Left lung (tissue), 10 donors: Measurements from ENCODE around the gene SERPINB5. TPM values are rescaled to one million over a fixed set of nuclear protein-coding genes. Genes with fewer than 3 reads are reported as not detected.

ENCODE experiments used
- ATAC-seq: fragments of 200-7000 bp; cut with Tn5 transposase; one replicate; pipeline ENCODE4 v1.9.1; 2020; ENCODE audit warnings: moderate library complexity
- DNase-seq, 4 donors: peaks; one replicate each; pipeline ENCODE4 v3.0.0-alpha.2; 2013 to 2020
- H3K27ac ChIP-seq, 2 donors: fragments of 200-600 bp; sonication (generic) in 1 of 2; one replicate each; pipeline versions ENCODE4 v1.5.0 to v1.8.0; 2020 to 2021
- H3K27me3 ChIP-seq, 2 donors: fragments of 200-600 bp; sonication (generic) in 1 of 2; one replicate each; pipeline versions ENCODE4 v1.5.0 to v1.8.0; 2020 to 2021
- H3K36me3 ChIP-seq, 2 donors: fragments of 200-600 bp; sonication (generic) in 1 of 2; one replicate each; pipeline versions ENCODE4 v1.5.0 to v1.8.0; 2020 to 2021
- H3K4me1 ChIP-seq, 2 donors: fragments of 200-600 bp; one replicate each; pipeline ENCODE4 v1.8.0; 2021
- H3K4me3 ChIP-seq, 2 donors: fragments of 200-600 bp; sonication (generic) in 1 of 2; one replicate each; pipeline versions ENCODE4 v1.5.0 to v1.8.0; 2020 to 2021; ENCODE audit warnings: mild to moderate bottlenecking in 1 of 2
- H3K9me3 ChIP-seq, 2 donors: fragments of 200-600 bp; sonication (generic) in 1 of 2; one replicate each; pipeline versions ENCODE4 v1.5.0 to v1.8.0; 2020 to 2021
- CTCF ChIP-seq, 2 donors: fragments of 200-600 bp; sonication (generic) in 1 of 2; IDR thresholded peaks; one replicate each; pipeline versions ENCODE4 v1.5.0 to v1.8.0; 2021; ENCODE audit warnings: antibody characterized with exemption in 2 of 2
- intact Hi-C, 2 donors: fragments of 100-400 bp; cut with DNase I; formaldehyde crosslinking; loops; one replicate each; pipeline versions ENCODE4 v1.11.2 to v1.14.2; 2022
- polyA plus RNA-seq, 6 donors: library from polyadenylated mRNA; unstranded; fragments of 120-200 nt; gene quantifications; one replicate each; pipeline ENCODE4 v1.2.1, GENCODE V29; 2013; ENCODE audit not compliant: insufficient read length in 6 of 6
- total RNA-seq, 2 donors: library from RNA; stranded (reverse); fragmentation: NEBNext Ultra II Directional; extraction: Animal tissue kit (Norgen Biotek cat#: 25700); gene quantifications; one replicate each; pipeline ENCODE4 v1.2.1, GENCODE V29; 2021
- donor health status: DM: no; HTN: yes; CAD: no.
- donor health status: DM: no; HTN: no; CAD: no.

The SERPINB5 gene
- total and polyA plus RNA-seq, 8 donors = 0.34 TPM; not detected in 7

DNA sequence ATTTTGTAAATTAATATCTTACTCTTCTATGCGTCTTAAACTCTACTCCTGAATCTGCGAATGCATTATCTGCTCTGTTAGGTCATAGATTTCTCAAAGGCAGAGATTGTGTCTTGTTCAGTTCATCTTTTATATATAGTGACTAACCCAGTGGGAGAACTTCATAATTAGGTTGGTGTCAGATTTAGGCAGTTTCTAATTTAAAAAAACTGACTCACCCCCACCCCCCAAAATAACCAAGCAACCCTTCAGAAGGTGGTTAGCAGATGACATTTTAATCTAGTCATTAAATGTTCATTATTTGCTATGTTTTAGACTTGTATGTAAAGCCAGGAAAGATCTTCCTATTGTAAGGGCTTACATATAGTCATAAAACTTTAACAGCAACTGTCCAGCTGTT lies 75.8 kb downstream of the SERPINB5 start:
- no peak overlapping the region for H3K4me3 ChIP-seq
- no peak for TF ChIP-seq CTCF (IDR thresholded peaks at IDR 0.05)
- no peaks in the 10 kb centered on the region for H3K36me3 ChIP-seq
- intact Hi-C loops = no loop called here
- DNase-seq (no peak), ATAC-seq (no peak)
- no peaks in the 10 kb centered on the region for H3K9me3 ChIP-seq
- no peaks in the 10 kb centered on the region for H3K27me3 ChIP-seq
- H3K27ac ChIP-seq = no peak overlapping the region
- peaks cover 0 to 4% of the 10 kb centered on the region in 2 donors for H3K4me1 ChIP-seq

DNA sequence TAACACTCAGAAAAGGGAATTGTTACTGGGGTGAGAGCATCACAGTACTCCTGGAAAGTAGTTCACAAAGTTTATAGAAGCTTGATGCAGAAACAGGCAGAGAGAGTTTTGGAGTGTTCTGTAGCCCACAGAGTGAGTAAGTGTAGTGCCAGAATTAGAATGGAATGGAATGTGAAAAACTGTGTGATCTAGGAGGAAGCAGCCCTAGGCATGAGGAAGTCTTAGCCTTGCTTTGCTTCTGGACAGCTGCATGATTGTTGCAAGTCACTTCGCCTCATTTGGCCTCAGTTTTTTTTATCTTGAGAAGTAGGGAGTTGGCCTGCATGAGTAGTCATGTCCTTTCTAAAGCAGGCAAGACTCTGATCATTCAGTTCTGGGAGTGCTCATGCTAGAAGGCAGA lies 76.3 kb downstream of the SERPINB5 start:
- no peak for TF ChIP-seq CTCF (IDR thresholded peaks at IDR 0.05)
- ATAC-seq (peak; percentile 97), DNase-seq (peak in 2 of 4 donors; percentile 3 to 35)
- H3K9me3 ChIP-seq = no peaks in the 10 kb centered on the region
- H3K27ac ChIP-seq = peak overlapping the region in 1 of 2 donors; percentile 8
- no peaks in the 10 kb centered on the region for H3K27me3 ChIP-seq
- H3K4me1 ChIP-seq = peaks cover 0 to 4% of the 10 kb centered on the region in 2 donors
- intact Hi-C loops = no loop called here
- no peak overlapping the region for H3K4me3 ChIP-seq
- no peaks in the 10 kb centered on the region for H3K36me3 ChIP-seq

Other genes with a start within 250 kb of the SERPINB5 start
- gene BCL2, start 157.2 kb upstream of the SERPINB5 start, total RNA-seq = 1 to 10 TPM; 6.3 to 8.7 TPM
- 10 to 100 TPM in 5 of 6 donors, 1 to 10 TPM in 1; 9.9 to 11.3 (median 11.0) TPM for gene BCL2, start 157.2 kb upstream of the SERPINB5 start, polyA plus RNA-seq
- gene KDSR, start 109.8 kb upstream of the SERPINB5 start, total RNA-seq = 10 to 100 TPM; 62.5 to 70.2 TPM
- 10 to 100 TPM; 41.1 to 44.1 (median 42.0) TPM for gene KDSR, start 109.8 kb upstream of the SERPINB5 start, polyA plus RNA-seq
- gene VPS4B, start 54.5 kb upstream of the SERPINB5 start, total RNA-seq = 10 to 100 TPM; 57.0 to 71.4 TPM
- 10 to 100 TPM; 48.2 to 55.9 (median 53.1) TPM for gene VPS4B, start 54.5 kb upstream of the SERPINB5 start, polyA plus RNA-seq
- gene SERPINB12, start 65.4 kb downstream of the SERPINB5 start, total RNA-seq = not detected
- gene SERPINB12, start 65.4 kb downstream of the SERPINB5 start, polyA plus RNA-seq = not detected
- not detected for gene SERPINB13, start 110.4 kb downstream of the SERPINB5 start, total RNA-seq
- gene SERPINB13, start 110.4 kb downstream of the SERPINB5 start, polyA plus RNA-seq = not detected
- gene SERPINB4, start 167.3 kb downstream of the SERPINB5 start, total RNA-seq = under 1 TPM in 1 of 2 donors, not detected in 1; 0.42 TPM
- gene SERPINB4, start 167.3 kb downstream of the SERPINB5 start, polyA plus RNA-seq = not detected
- not detected for gene SERPINB3, start 184.9 kb downstream of the SERPINB5 start, total RNA-seq
- gene SERPINB3, start 184.9 kb downstream of the SERPINB5 start, polyA plus RNA-seq = not detected
- gene SERPINB11, start 226.0 kb downstream of the SERPINB5 start, total RNA-seq = not detected
- not detected for gene SERPINB11, start 226.0 kb downstream of the SERPINB5 start, polyA plus RNA-seq